Skeletal muscle tissue (tissue), 4 donors: Measurements from ENCODE around the gene SRSF4. TPM values are rescaled to one million over a fixed set of nuclear protein-coding genes. Genes with fewer than 3 reads are reported as not detected.
A peak's percentile ranks its signal among the peaks of the same experiment; 100 is the strongest.

ENCODE experiments used
- H3K27ac ChIP-seq: one replicate; pipeline ENCODE4 v1.7.0; 2013; ENCODE audit warnings: mild to moderate bottlenecking, low read depth, low read length, inconsistent platforms
- H3K27me3 ChIP-seq, 3 donors: one replicate each; pipeline ENCODE4 v1.7.0; 2013; ENCODE audit warnings: low read length in 3 of 3; ENCODE audit not compliant: control insufficient read depth in 3 of 3, insufficient read depth in 3 of 3
- H3K36me3 ChIP-seq, 3 donors: one replicate each; pipeline ENCODE4 v1.7.0; 2013; ENCODE audit warnings: low read length in 3 of 3; ENCODE audit not compliant: control insufficient read depth in 3 of 3, insufficient read depth in 3 of 3
- H3K4me1 ChIP-seq, 3 donors: one replicate each; pipeline ENCODE4 v1.7.0; 2013; ENCODE audit warnings: low read length in 3 of 3, mild to moderate bottlenecking in 3 of 3; ENCODE audit not compliant: control insufficient read depth in 3 of 3, insufficient read depth in 3 of 3
- H3K4me3 ChIP-seq, 3 donors: one replicate each; pipeline ENCODE4 v1.7.0; 2013; ENCODE audit warnings: low read length in 3 of 3
- H3K9ac ChIP-seq, 3 donors: one replicate each; pipeline ENCODE4 v1.7.0; 2013; ENCODE audit warnings: low read length in 3 of 3, mild to moderate bottlenecking in 3 of 3, moderate library complexity in 2 of 3, low read depth in 1 of 3
- H3K9me3 ChIP-seq, 3 donors: one replicate each; pipeline ENCODE4 v1.7.0; 2013; ENCODE audit warnings: low read length in 3 of 3; ENCODE audit not compliant: control insufficient read depth in 3 of 3
- total RNA-seq: library from RNA; depleted of rRNA; stranded (reverse); fragments of >200 nt; gene quantifications from one replicate; pipeline ENCODE4 v1.2.3, GENCODE V29; 2014
- donor health status: Osteomylitis.

SRSF4 gene
- total RNA-seq, 1 donor from 2014 or later, result 39.1 TPM

DNA sequence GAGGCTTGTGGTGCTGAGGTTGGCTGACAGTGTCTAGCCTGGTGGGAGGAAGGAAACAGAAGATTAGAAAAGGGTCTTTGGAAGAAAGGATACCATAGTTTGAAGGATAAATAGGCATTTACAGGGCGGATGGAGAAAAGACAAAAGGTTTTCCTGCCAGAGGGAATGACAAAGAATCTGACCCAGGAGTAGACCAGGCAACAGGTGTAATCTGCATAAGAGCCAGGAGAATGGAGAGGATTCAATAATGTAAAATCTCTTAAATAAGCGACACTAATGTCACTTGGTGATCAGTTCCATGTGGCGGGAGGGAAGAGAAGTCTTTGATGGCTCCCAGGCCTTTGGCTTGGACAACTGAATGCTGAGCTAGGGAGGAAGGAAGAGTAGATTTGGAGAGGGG, 39.6 kb upstream of the SRSF4 start:
- Histone ChIP-seq H3K9ac (no peak overlapping the region), H3K9me3 (no peaks in the 10 kb centered on the region), H3K4me3 (no peak overlapping the region), H3K27me3 (no peaks in the 10 kb centered on the region), H3K36me3 (peaks cover 7 to 30% (median 30%) of the 10 kb centered on the region in 3 donors), H3K27ac (no peak overlapping the region), H3K4me1 (no peaks in the 10 kb centered on the region)

DNA sequence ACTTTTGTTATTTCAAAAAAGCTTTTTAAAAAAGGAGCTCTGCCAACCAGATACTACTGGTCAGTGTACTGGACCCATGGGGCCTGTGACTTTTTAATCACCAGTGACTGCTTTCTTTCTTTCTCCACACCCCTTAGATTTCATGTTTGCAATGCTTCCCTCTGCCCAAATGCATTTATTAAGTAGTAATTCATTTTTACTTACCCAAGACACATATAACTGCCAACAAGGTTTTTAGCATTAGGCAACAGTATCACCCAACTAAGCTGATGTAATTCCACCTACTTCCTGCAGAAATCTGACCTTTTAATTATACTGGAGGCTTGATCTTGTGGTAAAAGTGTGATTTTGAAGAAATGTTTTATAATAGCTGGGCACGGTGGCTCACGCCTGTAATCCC, 36.5 kb upstream of the SRSF4 start:
- H3K36me3 ChIP-seq, result peaks cover 19 to 40% (median 39%) of the 10 kb centered on the region in 3 donors
- no peaks in the 10 kb centered on the region for H3K9me3 ChIP-seq
- no peak overlapping the region for H3K9ac ChIP-seq
- H3K27ac ChIP-seq, result no peak overlapping the region
- H3K4me1 ChIP-seq, result no peaks in the 10 kb centered on the region
- H3K27me3 ChIP-seq, result no peaks in the 10 kb centered on the region
- H3K4me3 ChIP-seq, result no peak overlapping the region

DNA sequence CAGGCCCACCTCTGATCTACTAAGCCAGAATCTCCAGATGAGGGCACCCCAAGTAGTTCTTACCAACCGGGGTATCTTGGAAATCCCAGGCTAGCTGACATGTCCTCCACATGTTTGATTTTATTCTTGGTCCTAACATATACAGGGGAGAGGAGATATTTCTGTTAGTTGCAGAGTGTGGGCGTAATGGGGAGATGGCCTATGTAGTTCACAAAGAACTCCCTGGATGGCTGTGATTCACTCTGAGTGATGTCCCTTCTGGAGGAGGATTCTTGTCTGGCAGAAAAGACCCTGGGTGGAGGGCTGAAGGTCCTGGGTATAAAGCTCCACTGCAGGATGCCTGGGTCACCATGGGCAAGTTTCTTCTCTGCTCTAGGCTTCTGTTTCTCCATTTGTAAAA, 35.9 kb upstream of the SRSF4 start:
- peaks cover 25 to 45% (median 43%) of the 10 kb centered on the region in 3 donors for H3K36me3 ChIP-seq

DNA sequence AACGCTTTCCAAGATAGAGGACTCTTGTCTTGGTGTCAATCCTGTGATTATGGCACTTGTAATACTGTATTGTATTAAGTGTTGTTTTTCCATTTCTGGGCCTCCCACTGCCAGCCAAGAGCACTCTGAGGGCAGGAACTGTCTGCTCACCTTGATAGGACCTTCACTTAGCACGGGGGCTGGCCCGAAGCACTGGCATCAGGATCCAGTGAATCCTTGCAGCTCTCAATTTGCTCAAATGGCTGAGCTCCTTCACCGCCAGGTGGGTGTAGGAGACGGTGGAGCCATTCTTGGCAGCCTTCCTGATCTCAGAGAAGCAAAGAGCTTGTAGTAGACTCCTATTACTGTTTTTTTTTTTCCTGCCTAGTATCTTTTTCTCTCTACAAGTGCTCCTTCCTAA, 31.4 kb upstream of the SRSF4 start:
- Histone ChIP-seq H3K27ac (no peak overlapping the region), H3K27me3 (no peaks in the 10 kb centered on the region), H3K4me3 (no peak overlapping the region), H3K36me3 (peaks cover 32 to 54% (median 46%) of the 10 kb centered on the region in 3 donors), H3K9me3 (no peaks in the 10 kb centered on the region), H3K9ac (no peak overlapping the region), H3K4me1 (no peaks in the 10 kb centered on the region)

More for the DNA sequence above, 35.9 kb upstream of the SRSF4 start:
- H3K9ac ChIP-seq, result no peak overlapping the region
- no peaks in the 10 kb centered on the region for H3K27me3 ChIP-seq
- H3K9me3 ChIP-seq, result no peaks in the 10 kb centered on the region
- no peak overlapping the region for H3K4me3 ChIP-seq
- H3K27ac ChIP-seq, result no peak overlapping the region
- H3K4me1 ChIP-seq, result no peaks in the 10 kb centered on the region

DNA sequence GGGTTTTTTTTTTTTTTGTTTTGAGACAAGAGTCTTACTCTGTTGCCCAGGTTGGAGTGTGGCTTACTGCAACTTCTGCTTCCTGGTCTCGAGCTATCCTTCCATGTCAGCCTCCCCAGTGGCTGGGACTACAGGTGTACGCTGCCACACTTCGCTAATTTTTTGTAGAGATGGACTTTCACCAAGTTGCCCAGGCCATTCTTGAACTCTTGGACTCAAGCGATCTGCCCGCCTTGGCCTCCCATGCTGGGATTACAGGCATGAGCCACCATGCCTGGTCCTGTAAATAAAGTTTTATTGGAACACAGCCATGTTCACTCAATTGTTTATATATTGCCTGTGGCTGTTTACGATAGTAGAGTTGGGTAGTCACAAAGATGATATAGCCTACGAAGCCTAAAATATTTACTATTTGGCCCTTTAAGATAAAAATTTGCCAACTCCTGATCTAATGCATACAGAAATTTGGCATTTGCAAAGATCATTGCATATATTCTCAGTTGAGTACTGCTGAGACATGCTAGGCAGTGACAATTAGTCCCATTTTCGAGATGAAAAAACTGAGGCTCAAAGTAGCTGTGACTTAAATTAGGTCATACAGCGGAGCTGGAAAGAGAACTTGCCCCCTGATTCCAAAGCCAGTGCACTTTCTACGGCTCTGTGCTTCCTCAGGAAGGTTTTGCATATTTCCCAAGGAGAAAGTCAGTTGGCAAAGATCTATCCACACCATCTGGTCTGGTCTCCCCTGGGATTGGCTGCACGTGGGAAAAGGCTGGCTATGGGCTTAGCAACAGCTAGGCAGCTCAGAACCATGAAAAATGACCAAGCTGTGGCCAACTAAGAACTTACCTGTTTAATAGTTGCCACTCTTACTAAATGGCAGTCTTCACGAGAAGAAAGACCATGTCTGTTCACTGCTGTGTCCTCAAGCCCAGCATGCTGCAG, 29.7 kb upstream of the SRSF4 start:
- no peak overlapping the region for H3K27ac ChIP-seq
- no peaks in the 10 kb centered on the region for H3K9me3 ChIP-seq
- H3K4me3 ChIP-seq, result no peak overlapping the region
- no peaks in the 10 kb centered on the region for H3K27me3 ChIP-seq
- H3K4me1 ChIP-seq, result no peaks in the 10 kb centered on the region
- H3K9ac ChIP-seq, result no peak overlapping the region
- H3K36me3 ChIP-seq, result peaks cover 36 to 56% (median 49%) of the 10 kb centered on the region in 3 donors

DNA sequence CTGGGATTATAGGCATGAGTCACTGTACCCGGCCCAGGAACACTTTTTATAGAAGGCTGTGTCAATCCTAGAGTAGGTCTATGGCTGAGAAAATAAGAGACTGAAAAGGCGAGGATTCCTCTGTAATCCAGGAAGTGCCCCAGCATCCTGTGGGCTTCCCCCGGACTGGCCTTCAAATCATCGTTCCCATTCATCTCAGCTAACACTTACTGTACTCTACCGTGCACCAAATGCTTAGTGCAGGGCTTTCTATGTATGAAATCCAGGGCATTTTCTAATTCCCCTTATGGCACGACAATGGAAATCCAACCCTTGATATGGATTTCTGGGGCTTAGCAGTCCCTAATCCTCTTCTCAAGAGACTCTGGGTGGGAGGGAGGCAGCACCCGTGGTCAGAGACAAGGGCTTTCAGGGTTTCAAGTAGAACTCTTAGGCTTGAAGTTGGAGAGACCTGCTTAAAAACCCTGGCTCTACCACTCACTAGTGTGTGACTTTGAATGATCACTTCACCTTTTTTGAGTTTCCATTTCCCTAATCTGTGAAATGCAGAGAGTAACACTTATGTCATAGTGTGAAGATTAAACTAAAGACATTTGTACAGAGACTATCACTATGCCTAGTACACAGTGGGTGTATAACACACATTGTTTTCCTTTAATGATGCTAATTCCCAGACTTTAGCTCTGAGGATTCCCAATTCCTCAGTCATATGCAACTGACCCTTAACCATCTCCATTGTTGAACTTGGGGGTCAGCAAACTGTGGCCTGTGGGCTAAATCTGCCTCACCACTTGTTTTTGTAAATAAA, 28.8 kb upstream of the SRSF4 start:
- H3K27ac ChIP-seq, result no peak overlapping the region
- no peaks in the 10 kb centered on the region for H3K9me3 ChIP-seq
- peaks cover 32 to 59% (median 50%) of the 10 kb centered on the region in 3 donors for H3K36me3 ChIP-seq
- H3K4me3 ChIP-seq, result no peak overlapping the region
- H3K9ac ChIP-seq, result no peak overlapping the region
- H3K4me1 ChIP-seq, result no peaks in the 10 kb centered on the region
- H3K27me3 ChIP-seq, result no peaks in the 10 kb centered on the region

DNA sequence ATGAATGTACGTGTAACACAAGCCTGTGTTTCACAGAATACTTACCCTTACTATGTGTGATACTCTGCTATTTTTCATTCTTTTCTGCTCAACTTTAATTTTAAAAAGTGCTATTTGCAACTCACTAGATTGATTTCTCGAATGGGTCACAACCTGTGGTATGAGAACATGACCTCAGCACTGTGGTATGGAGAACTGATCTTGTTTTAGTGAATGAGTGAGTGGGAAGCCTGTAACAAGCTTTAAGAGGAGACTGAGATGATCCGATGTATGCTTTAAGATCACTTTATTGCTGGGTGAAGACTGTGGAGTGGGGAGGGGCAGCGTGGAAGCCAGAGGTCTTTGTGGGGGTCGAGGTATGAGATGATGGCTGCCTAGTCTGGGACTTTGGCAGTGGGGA, 27.5 kb upstream of the SRSF4 start:
- Histone ChIP-seq H3K27me3 (no peaks in the 10 kb centered on the region), H3K27ac (no peak overlapping the region), H3K36me3 (peaks cover 28 to 54% (median 49%) of the 10 kb centered on the region in 3 donors), H3K9me3 (no peaks in the 10 kb centered on the region), H3K4me1 (no peaks in the 10 kb centered on the region), H3K9ac (no peak overlapping the region), H3K4me3 (no peak overlapping the region)

DNA sequence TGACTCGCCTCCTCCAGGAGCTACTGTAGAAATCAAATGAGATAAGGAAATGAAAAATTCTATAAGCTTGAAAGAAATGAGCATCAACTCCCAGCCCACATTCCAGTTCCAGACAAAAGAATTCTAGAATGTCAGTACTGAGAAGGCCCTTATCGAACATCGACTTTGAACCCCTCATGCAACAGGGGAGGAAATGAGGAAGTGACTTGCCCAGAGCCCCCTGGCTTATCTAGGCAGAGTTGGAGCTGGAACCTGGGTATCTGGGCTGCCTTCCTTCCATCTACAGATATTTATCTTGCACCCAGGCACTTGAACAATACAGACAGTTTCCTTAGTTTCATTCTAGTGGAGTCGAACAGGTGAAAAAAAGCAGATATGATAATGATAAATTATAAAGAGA, 26.7 kb upstream of the SRSF4 start:
- H3K27ac ChIP-seq, result no peak overlapping the region
- no peaks in the 10 kb centered on the region for H3K27me3 ChIP-seq
- no peak overlapping the region for H3K4me3 ChIP-seq
- no peak overlapping the region for H3K9ac ChIP-seq
- no peaks in the 10 kb centered on the region for H3K9me3 ChIP-seq
- peaks cover 26 to 54% (median 52%) of the 10 kb centered on the region in 3 donors for H3K36me3 ChIP-seq
- no peaks in the 10 kb centered on the region for H3K4me1 ChIP-seq

DNA sequence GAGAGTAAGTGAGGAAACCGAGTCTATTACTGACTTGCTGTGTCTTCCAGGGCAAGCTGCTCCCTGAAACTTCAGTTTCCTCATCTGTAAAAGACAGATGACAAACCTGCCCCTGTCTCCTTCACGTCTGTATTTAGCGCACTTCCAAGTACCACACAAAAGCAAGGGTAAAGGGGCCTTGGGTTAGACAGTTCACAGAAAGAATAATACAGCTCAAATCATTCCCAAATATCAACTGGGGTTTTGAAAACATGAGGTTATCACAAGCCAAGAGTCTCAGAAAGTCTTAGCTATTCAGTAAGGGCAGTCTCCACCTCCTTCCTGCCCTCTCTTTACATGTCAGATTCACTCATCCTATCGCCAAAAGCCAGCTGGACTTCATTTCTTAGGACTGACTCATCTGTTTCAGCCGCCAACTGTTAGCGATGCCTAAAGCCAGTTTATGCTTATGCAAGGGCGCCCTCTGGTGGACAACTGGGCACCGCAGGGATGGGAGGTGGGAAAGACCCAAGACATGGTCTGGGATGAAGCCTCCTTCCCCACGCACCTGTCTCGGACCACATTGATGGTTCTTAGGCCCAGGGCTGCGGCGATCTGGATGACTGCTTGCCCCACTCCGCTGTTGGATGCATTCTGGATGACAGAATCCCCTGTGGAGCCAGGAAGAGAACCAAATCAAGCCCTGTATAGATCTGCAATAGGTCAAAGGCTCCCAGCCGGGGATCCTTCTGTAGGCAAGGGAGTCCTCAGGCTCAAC, 21.1 kb upstream of the SRSF4 start:
- peaks cover 41 to 54% (median 51%) of the 10 kb centered on the region in 3 donors for H3K36me3 ChIP-seq
- H3K9ac ChIP-seq, result peak overlapping the region; percentile 25 to 54 (median 40)
- no peaks in the 10 kb centered on the region for H3K9me3 ChIP-seq
- H3K27me3 ChIP-seq, result no peaks in the 10 kb centered on the region
- peaks cover 8 to 9% (median 8%) of the 10 kb centered on the region in 3 donors for H3K4me1 ChIP-seq
- no peak overlapping the region for H3K4me3 ChIP-seq
- peak overlapping the region; percentile 80 for H3K27ac ChIP-seq
